Measurements from ENCODE around the gene TRIM61. TPM values are rescaled to one million over a fixed set of nuclear protein-coding genes. Genes with fewer than 3 reads are reported as not detected.

The TRIM61 gene
- total RNA-seq, 1 donor from 2014 or later, result not detected

Other genes starting within 250 kb of the TRIM61 start
- not detected in 2 replicates for gene SMIM31, start 223.5 kb downstream of the TRIM61 start, total RNA-seq
- gene APELA, start 100.5 kb downstream of the TRIM61 start, total RNA-seq, result not detected in 2 replicates
- not detected in 2 replicates for gene TRIM60, start 54.3 kb upstream of the TRIM61 start, total RNA-seq
- not detected in 2 replicates for gene TRIM75, start 76.2 kb upstream of the TRIM61 start, total RNA-seq
- 12.9 and 20.0 TPM in 2 replicates for gene TMEM192, start 135.2 kb upstream of the TRIM61 start, total RNA-seq
- 35.6 and 45.3 TPM in 2 replicates for gene KLHL2, start 229.9 kb upstream of the TRIM61 start, total RNA-seq